ENCODE data around the gene ANAPC1. TPM values are rescaled to one million over a fixed set of nuclear protein-coding genes. Genes with fewer than 3 reads are reported as not detected.

ANAPC1 gene
- total and polyA plus RNA-seq, 9 of the 15 experiments (the other 6 are each of a cell fraction or from before 2014, with no cell fraction given): 14.0 to 126 (median 78.2) TPM

- TF ChIP-seq PREB (CRISPR knock-in tag; IDR thresholded peaks at IDR 0.05) (no peak), ARID1B (IDR thresholded peaks at IDR 0.05) (peak; percentile 89), TAF15 (IDR thresholded peaks at IDR 0.05; ENCODE audit: low read depth, low read length) (no peak), CBFA2T2 (conservative IDR thresholded peaks at IDR 0.05) (peak; percentile 73), ATF2 (CRISPR knock-in tag; IDR thresholded peaks at IDR 0.05) (no peak), FOXM1 (IDR thresholded peaks at IDR 0.05; ENCODE audit: low read depth) (no peak), FOXM1 (CRISPR knock-in tag; IDR thresholded peaks at IDR 0.05; ENCODE audit: low read depth) (no peak), TRIM25 (IDR thresholded peaks at IDR 0.05; ENCODE audit: borderline replicate concordance) (no peak), ATF3 (IDR thresholded peaks at IDR 0.05) (no peak), ATF3 (CRISPR knock-in tag; conservative IDR thresholded peaks at IDR 0.05) (no peak), RFX1 (IDR thresholded peaks at IDR 0.05) (no peak), HDAC3 (IDR thresholded peaks at IDR 0.05; ENCODE audit: borderline replicate concordance, partially characterized antibody) (no peak), FOS (IDR thresholded peaks at IDR 0.05; ENCODE audit: extremely low read depth, insufficient read length) (no peak), RFX5 (IDR thresholded peaks at IDR 0.05; ENCODE audit: low read depth, low read length) (no peak), SRSF3 (IDR thresholded peaks at IDR 0.05; ENCODE audit: insufficient read depth, low read length) (no peak), EP300 (IDR thresholded peaks at IDR 0.05; ENCODE audit: low read length) (peak; percentile 50; the same call in 1 of the 2 replicates), KDM1A (IDR thresholded peaks at IDR 0.05) (peak; percentile 44 to 53; a peak in 3 of 4 replicates), MCM5 (IDR thresholded peaks at IDR 0.05; ENCODE audit: low read depth) (no peak), ZNF253 (CRISPR knock-in tag; conservative IDR thresholded peaks at IDR 0.05) (no peak), ZNF766 (CRISPR knock-in tag; conservative IDR thresholded peaks at IDR 0.05) (no peak), CHAMP1 (IDR thresholded peaks at IDR 0.05) (no peak), PKNOX1 (IDR thresholded peaks at IDR 0.05) (peak; percentile 48; the same call in 1 of the 2 replicates)
Measured at GRCh38 chr2:111927723-111928122, 43.7 kb upstream of the ANAPC1 start (continued).

Data from K562 (cell line).